Subcutaneous adipose tissue (tissue), 4 donors: ENCODE measurements around the gene PCNX1. TPM values are rescaled to one million over a fixed set of nuclear protein-coding genes. Genes with fewer than 3 reads are reported as not detected.

Experiments
- total RNA-seq, 4 donors: library from RNA; depleted of rRNA; stranded (reverse); fragments of >200 nt; gene quantifications; one replicate each; pipeline ENCODE4 v1.1.0, GENCODE V29; 2016
- TF ChIP-seq, protein P1 (sequence below): fragments of 450-650 bp; IDR thresholded peaks from one replicate; pipeline ENCODE4 v1.5.1; 2016; ENCODE audit warnings: low read depth, mild to moderate bottlenecking, control low read depth, antibody characterized with exemption, moderate library complexity

Gene PCNX1
- total RNA-seq, 4 donors from 2014 or later: 72.2 to 109 (median 80.2) TPM

DNA sequence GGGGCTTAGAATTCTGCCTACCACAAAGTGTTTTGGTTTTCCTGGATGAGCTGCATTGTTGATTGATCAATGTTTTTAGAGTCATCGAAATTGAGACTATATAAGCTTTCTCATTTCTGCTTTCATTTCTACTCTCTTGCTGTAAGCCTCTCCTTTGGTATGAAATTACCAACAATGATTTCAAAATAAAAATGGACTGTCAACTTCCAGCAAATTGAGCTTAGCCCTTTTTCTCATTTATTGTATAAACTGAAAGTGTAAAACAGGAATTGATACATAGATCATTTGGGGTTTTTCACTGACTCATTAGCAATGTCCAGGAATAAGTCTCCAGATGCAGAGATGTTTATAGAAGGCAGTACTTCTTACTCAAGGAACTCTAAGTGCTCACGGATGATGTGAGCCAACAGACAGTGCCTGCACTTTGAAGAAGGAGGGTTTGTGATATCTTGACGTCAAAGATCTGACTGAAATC is 20.0 kb upstream of the PCNX1 start:
- TF ChIP-seq, protein P1, sequence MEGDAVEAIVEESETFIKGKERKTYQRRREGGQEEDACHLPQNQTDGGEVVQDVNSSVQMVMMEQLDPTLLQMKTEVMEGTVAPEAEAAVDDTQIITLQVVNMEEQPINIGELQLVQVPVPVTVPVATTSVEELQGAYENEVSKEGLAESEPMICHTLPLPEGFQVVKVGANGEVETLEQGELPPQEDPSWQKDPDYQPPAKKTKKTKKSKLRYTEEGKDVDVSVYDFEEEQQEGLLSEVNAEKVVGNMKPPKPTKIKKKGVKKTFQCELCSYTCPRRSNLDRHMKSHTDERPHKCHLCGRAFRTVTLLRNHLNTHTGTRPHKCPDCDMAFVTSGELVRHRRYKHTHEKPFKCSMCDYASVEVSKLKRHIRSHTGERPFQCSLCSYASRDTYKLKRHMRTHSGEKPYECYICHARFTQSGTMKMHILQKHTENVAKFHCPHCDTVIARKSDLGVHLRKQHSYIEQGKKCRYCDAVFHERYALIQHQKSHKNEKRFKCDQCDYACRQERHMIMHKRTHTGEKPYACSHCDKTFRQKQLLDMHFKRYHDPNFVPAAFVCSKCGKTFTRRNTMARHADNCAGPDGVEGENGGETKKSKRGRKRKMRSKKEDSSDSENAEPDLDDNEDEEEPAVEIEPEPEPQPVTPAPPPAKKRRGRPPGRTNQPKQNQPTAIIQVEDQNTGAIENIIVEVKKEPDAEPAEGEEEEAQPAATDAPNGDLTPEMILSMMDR: no peak

- TF ChIP-seq, protein P1: no peak
These were observed 19.3 kb upstream of the PCNX1 start for GRCh38 chr14:70887737-70888499.

- TF ChIP-seq, protein P1: no peak
These were observed 18.5 kb upstream of the PCNX1 start for GRCh38 chr14:70888681-70889175.

GRCh38 chr14:70889555-70889954 is 17.7 kb upstream of the PCNX1 start:
- TF ChIP-seq, protein P1: no peak

DNA sequence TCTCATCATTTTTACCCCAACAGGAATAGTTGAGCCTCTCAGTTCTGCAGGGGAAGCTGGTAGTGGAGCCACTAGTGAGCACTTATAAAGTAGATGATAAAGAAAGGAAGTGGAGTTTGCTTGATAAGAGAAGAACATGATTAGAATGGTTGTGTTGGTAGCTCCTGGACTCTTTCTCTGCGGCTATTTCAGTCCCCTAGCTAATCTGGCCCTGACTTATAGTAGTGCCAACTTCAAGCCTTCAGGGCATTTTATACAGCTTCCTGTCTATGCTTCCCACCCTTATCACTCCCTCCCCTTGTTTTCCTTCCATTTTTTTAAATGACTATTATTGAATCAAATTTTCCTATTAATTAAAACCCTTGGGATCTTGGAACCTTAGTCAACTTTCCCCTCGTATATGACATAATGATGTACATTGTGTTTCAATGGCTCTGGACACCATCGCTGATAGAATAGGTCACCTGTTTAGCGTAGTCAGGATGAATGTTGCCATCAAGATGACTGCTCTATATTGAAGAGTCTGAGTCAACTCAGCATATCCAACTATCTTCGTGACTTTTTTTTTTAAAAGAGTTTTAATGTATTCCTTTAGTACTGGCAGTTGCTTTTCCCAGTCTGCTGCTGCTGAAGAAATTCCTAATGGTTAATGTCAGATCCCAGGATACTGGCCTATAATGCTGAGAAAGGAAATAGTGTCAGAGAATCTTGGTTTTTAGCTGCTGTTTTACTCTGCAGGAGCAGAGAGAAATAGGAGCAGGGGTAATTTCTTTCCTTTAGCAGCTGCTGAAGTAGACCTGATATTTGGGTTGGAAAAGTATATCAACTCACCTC is 16.2 kb upstream of the PCNX1 start:
- TF ChIP-seq, protein P1: no peak

DNA sequence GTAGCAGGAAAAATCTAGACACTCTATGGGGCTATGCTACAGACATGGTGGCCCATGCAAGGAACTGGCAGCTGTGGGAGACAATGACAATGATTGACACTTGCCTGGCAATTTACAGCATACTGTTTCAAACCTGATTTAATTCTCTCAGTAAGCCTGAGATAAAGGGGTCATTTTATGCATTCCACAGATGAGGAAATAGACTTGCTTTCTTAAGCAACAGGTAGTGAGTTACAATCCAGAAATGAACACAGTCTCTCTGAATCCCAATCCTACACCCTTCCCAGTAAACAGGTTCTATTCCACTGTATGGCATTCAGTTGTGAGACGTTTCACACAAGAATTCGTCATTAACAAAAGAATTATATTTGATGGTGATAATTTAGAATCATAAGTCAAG is 15.5 kb upstream of the PCNX1 start:
- TF ChIP-seq, protein P1: no peak
